ENCODE measurements around the gene AKAP13. TPM values are rescaled to one million over a fixed set of nuclear protein-coding genes. Genes with fewer than 3 reads are reported as not detected.

The AKAP13 gene
- total and polyA plus RNA-seq, 9 donors: 45.3 to 190 (median 98.6) TPM

- no peak overlapping the region for H3K27ac ChIP-seq
- no peaks in the 10 kb centered on the region for H3K9me3 ChIP-seq
- H3K36me3 ChIP-seq: no peaks in the 10 kb centered on the region
- no peak overlapping the region for H3K4me3 ChIP-seq
- DNase-seq: no peak
- TF ChIP-seq POLR2A (IDR thresholded peaks at IDR 0.05): no peak
- TF ChIP-seq, protein P1, sequence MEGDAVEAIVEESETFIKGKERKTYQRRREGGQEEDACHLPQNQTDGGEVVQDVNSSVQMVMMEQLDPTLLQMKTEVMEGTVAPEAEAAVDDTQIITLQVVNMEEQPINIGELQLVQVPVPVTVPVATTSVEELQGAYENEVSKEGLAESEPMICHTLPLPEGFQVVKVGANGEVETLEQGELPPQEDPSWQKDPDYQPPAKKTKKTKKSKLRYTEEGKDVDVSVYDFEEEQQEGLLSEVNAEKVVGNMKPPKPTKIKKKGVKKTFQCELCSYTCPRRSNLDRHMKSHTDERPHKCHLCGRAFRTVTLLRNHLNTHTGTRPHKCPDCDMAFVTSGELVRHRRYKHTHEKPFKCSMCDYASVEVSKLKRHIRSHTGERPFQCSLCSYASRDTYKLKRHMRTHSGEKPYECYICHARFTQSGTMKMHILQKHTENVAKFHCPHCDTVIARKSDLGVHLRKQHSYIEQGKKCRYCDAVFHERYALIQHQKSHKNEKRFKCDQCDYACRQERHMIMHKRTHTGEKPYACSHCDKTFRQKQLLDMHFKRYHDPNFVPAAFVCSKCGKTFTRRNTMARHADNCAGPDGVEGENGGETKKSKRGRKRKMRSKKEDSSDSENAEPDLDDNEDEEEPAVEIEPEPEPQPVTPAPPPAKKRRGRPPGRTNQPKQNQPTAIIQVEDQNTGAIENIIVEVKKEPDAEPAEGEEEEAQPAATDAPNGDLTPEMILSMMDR (IDR thresholded peaks at IDR 0.05): no peak
- no peak for TF ChIP-seq EP300 (IDR thresholded peaks at IDR 0.05)
- H3K27me3 ChIP-seq: no peaks in the 10 kb centered on the region
- peaks cover 4% of the 10 kb centered on the region for H3K4me1 ChIP-seq (ENCODE audit: insufficient read depth)
- intact Hi-C loops (cut with DNase I): no loop called here
- 87 to 100% (median 90%) methylated on average over 2 of the region's 2 CpGs for WGBS, 3 donors
Observed at GRCh38 chr15:85398822-85399221, 18.4 kb downstream of the AKAP13 start.

DNA sequence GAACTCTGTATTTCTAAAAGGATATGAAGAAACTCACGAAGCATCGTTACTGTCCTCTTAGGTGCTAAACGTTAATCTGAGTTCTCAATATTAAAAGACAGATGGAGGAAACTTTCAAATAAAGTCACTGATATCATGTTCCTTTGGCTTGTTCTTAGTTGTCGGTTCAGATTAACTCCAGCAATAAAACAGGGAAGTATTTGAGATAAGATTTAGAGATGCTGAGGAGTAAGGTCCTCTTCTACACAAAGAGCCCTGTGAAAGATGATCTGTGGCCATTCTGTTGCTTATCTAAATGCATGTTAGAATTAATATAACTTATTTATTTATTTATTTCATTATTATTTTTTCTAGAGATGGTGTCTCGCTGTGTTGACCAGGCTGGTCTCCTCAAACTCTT is 19.2 kb downstream of the AKAP13 start:
- H3K4me3 ChIP-seq: no peak overlapping the region
- H3K27ac ChIP-seq: no peak overlapping the region
- WGBS, 3 donors: 78 to 84% (median 78%) methylated on average over 5 of the region's 5 CpGs
- intact Hi-C loops (cut with DNase I): loop anchor here in 1 of 4 donors (10.0 kb wide), 1 partner anchor 105 kb away; no protein-coding TSS in a partner anchor
- H3K9me3 ChIP-seq: no peaks in the 10 kb centered on the region
- TF ChIP-seq EP300 (IDR thresholded peaks at IDR 0.05) (no peak), POLR2A (IDR thresholded peaks at IDR 0.05) (no peak)
- TF ChIP-seq, protein P1 (IDR thresholded peaks at IDR 0.05): no peak
- no peaks in the 10 kb centered on the region for H3K36me3 ChIP-seq
- peaks cover 4% of the 10 kb centered on the region for H3K4me1 ChIP-seq (ENCODE audit: insufficient read depth)
- DNase-seq: no peak
- no peaks in the 10 kb centered on the region for H3K27me3 ChIP-seq

- Histone ChIP-seq H3K4me1 (ENCODE audit: insufficient read depth) (peaks cover 7% of the 10 kb centered on the region), H3K4me3 (no peak overlapping the region), H3K36me3 (no peaks in the 10 kb centered on the region), H3K27me3 (no peaks in the 10 kb centered on the region), H3K27ac (no peak overlapping the region), H3K9me3 (no peaks in the 10 kb centered on the region)
- TF ChIP-seq, protein P1 (IDR thresholded peaks at IDR 0.05): no peak
- no peak for TF ChIP-seq POLR2A (IDR thresholded peaks at IDR 0.05)
- TF ChIP-seq EP300 (IDR thresholded peaks at IDR 0.05): no peak
- WGBS, 3 donors: 94 to 99% (median 97%) methylated on average over 3 of the region's 3 CpGs
- intact Hi-C loops (cut with DNase I): loop anchor here in 1 of 4 donors (10.0 kb wide), 1 partner anchor 106 kb away; no protein-coding TSS in a partner anchor
- DNase-seq: no peak
Observed at GRCh38 chr15:85400606-85401005, 20.2 kb downstream of the AKAP13 start.

GRCh38 chr15:85401108-85401774 is 20.8 kb downstream of the AKAP13 start:
- TF ChIP-seq POLR2A (IDR thresholded peaks at IDR 0.05) (no peak), EP300 (IDR thresholded peaks at IDR 0.05) (no peak)
- TF ChIP-seq, protein P1 (IDR thresholded peaks at IDR 0.05): no peak
- peaks cover 13% of the 10 kb centered on the region for H3K4me1 ChIP-seq (ENCODE audit: insufficient read depth)
- H3K9me3 ChIP-seq: no peaks in the 10 kb centered on the region
- whole genome bisulfite sequencing, 3 donors: 83 to 86% (median 85%) methylated on average over 4 of the region's 4 CpGs
- H3K4me3 ChIP-seq: no peak overlapping the region
- intact Hi-C loops (cut with DNase I): loop anchor here in 1 of 4 donors (10.0 kb wide), 1 partner anchor 106 kb away; no protein-coding TSS in a partner anchor
- no peaks in the 10 kb centered on the region for H3K27me3 ChIP-seq
- no peak for DNase-seq
- H3K36me3 ChIP-seq: no peaks in the 10 kb centered on the region
- no peak overlapping the region for H3K27ac ChIP-seq

All from ovary (tissue), 9 donors.